ENCODE results near the gene FAF1. TPM values are rescaled to one million over a fixed set of nuclear protein-coding genes. Genes with fewer than 3 reads are reported as not detected.

Gene FAF1
- total RNA-seq, 1 donor from 2014 or later: 59.7 TPM

DNA sequence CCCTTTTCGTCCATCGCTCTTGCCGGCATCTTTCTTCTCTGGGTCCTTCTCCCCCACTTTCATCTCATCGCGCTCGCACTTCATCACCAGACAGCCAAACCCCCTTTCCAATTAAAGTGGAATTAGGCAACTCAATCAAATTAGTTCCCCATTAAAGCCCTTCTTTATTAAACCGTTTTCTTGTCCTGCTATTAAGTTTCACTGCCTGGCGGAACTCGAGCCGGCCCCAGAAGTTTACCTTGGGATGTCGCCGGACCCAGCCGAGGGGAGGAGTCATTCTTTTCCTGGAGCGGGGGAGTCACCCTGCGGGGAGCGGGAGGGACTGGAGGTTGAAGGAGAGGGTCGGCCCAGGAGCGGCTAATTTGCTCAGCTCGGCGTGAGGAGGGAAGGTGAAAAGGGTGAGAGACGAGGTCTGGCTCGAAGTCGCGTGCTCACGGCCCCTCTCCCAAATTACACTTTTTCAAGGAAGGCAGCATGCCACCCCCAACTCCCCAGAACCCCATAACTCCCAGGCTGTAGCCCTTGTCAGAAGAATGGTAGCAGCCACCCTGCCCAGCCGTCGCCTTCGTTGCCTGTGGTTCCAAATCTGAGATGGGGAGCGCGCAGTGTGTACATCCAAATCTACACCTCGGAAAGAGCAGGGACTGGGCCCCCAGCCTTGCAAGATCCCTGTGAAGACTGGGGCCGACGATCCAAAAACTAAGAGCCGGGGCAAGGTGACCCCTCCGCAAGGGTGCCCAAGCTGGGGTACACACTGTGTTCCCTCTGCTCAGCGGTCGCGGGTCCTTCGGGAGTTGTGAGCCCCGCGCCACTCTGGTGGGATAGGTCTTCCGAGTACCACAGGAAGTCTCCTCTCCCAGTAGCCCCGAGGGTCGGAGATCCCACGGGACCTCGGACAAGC lies 543.3 kb downstream of the FAF1 start:
- Mint-ChIP-seq H3K9me3 (no peaks in the 10 kb centered on the region), H3K4me1 (ENCODE audit: low read depth) (peaks cover 11% of the 10 kb centered on the region), H3K4me3 (ENCODE audit: low read depth) (no peak overlapping the region), H3K36me3 (ENCODE audit: low read depth) (no peaks in the 10 kb centered on the region), H3K27me3 (ENCODE audit: low read depth) (peaks cover 68% of the 10 kb centered on the region), H3K27ac (peak overlapping the region; percentile 52)
- intact Hi-C loops (cut with micrococcal nuclease): loop anchor here (1.0 to 5.0 kb wide), 2 partner anchors 10 to 50 kb away; no protein-coding TSS in a partner anchor
- no peak for DNase-seq (ENCODE audit: low spot score)

DNA sequence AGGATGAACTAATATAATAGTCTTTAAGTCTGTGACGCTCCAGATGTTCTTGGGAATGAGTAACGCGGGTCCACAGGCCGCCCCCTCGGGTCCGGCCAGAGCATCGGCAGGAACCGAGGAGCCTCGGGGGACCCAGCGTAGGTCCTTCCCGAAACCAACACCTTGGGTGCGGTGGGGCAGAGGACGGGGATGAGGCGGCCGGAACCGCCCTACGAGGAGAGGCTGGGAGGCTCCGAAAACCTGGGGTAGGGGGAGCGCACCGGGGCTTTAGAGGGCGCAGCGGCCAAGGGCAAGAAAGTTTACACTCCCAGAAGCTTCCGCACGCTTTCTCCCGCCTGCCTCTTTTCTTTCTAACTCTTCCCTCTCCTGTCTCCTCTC lies 543.9 kb downstream of the FAF1 start:
- Mint-ChIP-seq H3K4me3 (ENCODE audit: low read depth) (no peak overlapping the region), H3K36me3 (ENCODE audit: low read depth) (no peaks in the 10 kb centered on the region), H3K9me3 (no peaks in the 10 kb centered on the region), H3K4me1 (ENCODE audit: low read depth) (peaks cover 7% of the 10 kb centered on the region), H3K27me3 (ENCODE audit: low read depth) (peaks cover 65% of the 10 kb centered on the region), H3K27ac (no peak overlapping the region)
- intact Hi-C loops (cut with micrococcal nuclease): loop anchor here (5.0 kb wide), 1 partner anchor 49 kb away; no protein-coding TSS in a partner anchor
- no peak for DNase-seq (ENCODE audit: low spot score)

DNA sequence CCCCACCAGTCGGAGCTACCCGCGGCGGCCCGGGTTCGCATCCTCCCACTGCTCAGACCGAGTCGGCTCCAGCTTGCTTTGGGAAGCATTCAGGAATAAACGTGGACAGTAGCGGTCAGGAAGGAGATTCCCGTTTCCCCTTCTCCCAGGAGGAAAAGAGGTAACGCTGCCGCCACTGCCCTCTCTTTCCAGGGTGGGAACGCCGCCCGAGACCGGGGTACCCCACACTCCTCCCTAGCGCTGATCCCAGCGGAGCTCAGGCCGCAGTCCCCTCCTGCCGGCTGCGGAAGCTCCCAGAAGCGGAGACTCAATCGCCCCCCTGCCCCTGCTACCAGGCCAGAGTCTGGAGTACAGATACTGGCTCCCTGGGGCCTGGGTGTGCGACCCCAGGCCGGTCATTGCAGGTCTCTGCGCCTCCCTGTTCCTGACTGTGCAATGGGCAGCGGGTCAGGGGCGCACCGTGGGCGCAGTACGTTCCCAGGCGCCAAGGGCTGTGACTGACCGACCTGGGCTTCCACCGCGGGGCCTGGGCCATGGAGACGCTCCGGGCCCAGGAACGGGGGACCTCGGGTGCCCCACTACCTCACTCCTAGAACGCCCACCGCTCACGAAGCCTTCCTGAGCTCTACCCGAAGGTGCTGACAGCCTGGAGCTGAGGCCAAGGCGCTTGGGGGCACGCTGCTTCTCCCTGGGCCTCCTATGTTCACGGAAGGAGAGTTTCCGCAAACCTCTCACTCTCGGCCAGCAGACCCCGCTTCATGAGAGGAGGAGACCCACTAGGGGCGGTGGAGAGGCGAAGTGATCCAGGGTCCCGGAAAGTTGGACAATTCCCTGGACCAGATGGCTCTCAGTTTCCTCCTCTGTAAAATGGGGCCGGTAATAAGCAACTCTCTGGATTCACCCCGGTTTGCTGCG lies 544.6 kb downstream of the FAF1 start:
- Mint-ChIP-seq H3K27me3 (ENCODE audit: low read depth) (peaks cover 63% of the 10 kb centered on the region), H3K27ac (no peak overlapping the region), H3K36me3 (ENCODE audit: low read depth) (no peaks in the 10 kb centered on the region), H3K4me3 (ENCODE audit: low read depth) (no peak overlapping the region), H3K4me1 (ENCODE audit: low read depth) (peaks cover 6% of the 10 kb centered on the region), H3K9me3 (no peaks in the 10 kb centered on the region)
- intact Hi-C loops (cut with micrococcal nuclease): loop anchor here (5.0 kb wide), 1 partner anchor 48 kb away; no protein-coding TSS in a partner anchor
- DNase-seq (ENCODE audit: low spot score): no peak

DNA sequence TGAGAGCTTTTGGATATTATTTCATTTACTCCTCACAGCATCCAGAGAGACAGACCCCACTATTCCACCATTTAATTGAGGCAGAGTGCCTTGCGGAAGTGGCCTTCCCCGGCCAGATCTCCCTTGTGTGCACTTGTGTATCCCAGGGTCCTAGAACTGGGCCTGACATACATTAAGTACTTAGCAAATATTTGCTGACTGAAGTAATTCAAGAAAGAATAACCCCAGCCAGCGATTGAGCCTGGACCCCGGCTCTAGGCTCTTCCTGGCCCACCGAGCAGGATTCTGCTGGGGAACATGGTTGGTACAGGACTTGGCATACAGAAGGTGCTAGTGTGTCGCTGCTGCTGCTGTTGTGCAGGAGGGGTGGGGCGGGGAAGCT lies 545.2 kb downstream of the FAF1 start:
- Mint-ChIP-seq H3K27me3 (ENCODE audit: low read depth) (peaks cover 57% of the 10 kb centered on the region), H3K36me3 (ENCODE audit: low read depth) (no peaks in the 10 kb centered on the region), H3K27ac (no peak overlapping the region), H3K4me1 (ENCODE audit: low read depth) (no peaks in the 10 kb centered on the region), H3K9me3 (no peaks in the 10 kb centered on the region), H3K4me3 (ENCODE audit: low read depth) (no peak overlapping the region)
- intact Hi-C loops (cut with micrococcal nuclease): loop anchor here (5.0 kb wide), 1 partner anchor 48 kb away; no protein-coding TSS in a partner anchor
- DNase-seq (ENCODE audit: low spot score): no peak

DNA sequence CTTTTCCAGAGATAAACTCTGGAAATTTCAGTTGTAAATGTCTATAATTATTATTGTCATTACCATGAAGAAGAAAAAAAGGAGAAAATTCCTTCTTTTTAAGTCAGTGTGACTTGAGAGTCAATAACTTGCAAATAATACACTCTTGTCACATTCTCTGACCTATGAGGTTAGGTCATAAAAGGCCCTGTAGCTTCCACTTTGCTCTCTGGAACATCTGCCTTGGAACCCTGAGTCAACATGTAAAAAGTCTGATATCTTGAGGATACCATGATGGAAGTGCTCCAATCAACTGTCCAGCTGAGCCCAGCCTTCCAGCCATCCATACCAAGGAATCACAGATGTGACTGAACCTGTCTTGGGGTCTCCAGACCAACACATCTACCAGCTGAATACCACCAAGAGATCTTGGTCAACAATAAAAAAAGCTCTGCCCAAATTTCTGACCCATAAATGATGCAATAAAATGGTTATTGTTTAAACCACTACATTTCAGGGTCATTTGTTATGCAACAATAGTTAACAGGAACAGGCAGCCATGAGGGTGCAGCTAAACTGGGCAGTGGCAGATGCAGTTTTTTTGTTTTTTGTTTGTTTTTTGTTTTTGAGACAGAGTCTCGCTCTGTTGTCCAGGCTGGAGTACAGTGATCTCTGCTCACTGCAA lies 547.1 kb downstream of the FAF1 start:
- Mint-ChIP-seq H3K27me3 (ENCODE audit: low read depth) (peaks cover 51% of the 10 kb centered on the region), H3K9me3 (no peaks in the 10 kb centered on the region), H3K36me3 (ENCODE audit: low read depth) (no peaks in the 10 kb centered on the region), H3K27ac (no peak overlapping the region), H3K4me3 (ENCODE audit: low read depth) (no peak overlapping the region), H3K4me1 (ENCODE audit: low read depth) (no peaks in the 10 kb centered on the region)
- intact Hi-C loops (cut with micrococcal nuclease): no loop called here
- no peak for DNase-seq (ENCODE audit: low spot score)

DNA sequence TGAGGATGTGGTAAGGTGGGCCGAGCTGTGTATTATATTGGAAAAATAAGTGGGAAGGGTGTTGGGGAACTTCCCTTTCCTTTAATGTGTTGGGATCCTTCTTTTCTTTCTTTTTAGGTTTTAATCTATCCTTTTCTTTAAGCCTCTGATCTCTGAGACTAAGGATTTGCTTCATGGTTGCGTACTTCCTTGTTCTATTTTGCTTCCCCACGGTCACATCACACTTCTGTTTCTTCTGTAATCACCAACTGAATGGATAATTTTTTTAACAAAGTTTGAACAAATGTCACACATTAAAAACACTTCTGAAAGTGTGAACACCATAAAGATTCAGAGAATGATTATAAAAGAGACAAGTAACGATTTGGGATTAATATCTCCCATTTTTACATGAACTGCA lies 554.3 kb downstream of the FAF1 start:
- H3K36me3 Mint-ChIP-seq (ENCODE audit: low read depth): no peaks in the 10 kb centered on the region
- no peaks in the 10 kb centered on the region for H3K9me3 Mint-ChIP-seq
- intact Hi-C loops (cut with micrococcal nuclease): no loop called here
- H3K27me3 Mint-ChIP-seq (ENCODE audit: low read depth): peaks cover 13% of the 10 kb centered on the region
- no peaks in the 10 kb centered on the region for H3K4me1 Mint-ChIP-seq (ENCODE audit: low read depth)
- DNase-seq (ENCODE audit: low spot score): no peak
- H3K27ac Mint-ChIP-seq: no peak overlapping the region
- no peak overlapping the region for H3K4me3 Mint-ChIP-seq (ENCODE audit: low read depth)

DNA sequence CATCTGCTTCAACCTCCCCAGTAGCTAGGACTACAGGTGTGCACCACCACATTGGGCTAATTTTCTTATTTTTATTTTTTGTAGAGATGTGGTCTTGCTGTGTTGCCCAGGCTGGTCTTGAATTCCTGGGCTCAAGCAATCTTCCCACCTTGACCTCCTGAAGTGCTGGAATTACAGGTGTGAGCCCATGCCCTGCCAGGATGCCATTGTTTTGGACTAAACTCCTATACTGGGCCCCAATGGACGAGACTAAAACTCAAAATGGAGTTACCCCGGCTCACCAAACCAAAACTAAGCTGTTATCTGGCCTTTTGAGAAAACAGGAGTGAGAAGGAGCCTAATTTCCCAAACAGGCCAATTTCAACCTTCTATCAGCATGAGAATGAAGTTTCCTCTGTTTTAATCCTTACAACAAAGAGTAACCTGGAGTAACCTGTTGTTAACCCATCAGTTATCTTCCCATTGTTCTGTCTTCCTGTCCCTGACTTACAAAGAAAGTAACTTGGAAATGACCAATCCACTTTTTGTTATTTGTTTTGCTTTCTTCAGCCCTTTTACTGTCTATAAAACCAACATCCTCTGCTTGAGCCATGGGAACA lies 566.4 kb downstream of the FAF1 start:
- Mint-ChIP-seq H3K4me1 (ENCODE audit: low read depth) (no peaks in the 10 kb centered on the region), H3K9me3 (no peaks in the 10 kb centered on the region), H3K36me3 (ENCODE audit: low read depth) (no peaks in the 10 kb centered on the region), H3K27me3 (ENCODE audit: low read depth) (peaks cover 5% of the 10 kb centered on the region), H3K27ac (no peak overlapping the region), H3K4me3 (ENCODE audit: low read depth) (no peak overlapping the region)
- intact Hi-C loops (cut with micrococcal nuclease): no loop called here
- DNase-seq (ENCODE audit: low spot score): no peak

Other genes with a start within 250 kb of the FAF1 start
- gene CDKN2C, start 10.0 kb upstream of the FAF1 start, total RNA-seq: 14.5 and 15.1 TPM in 2 replicates
- not detected in 2 replicates for gene C1orf185, start 142.0 kb upstream of the FAF1 start, total RNA-seq